Cerebellar cortex (tissue), 1 donor: ENCODE results near the gene TMPRSS15.
"Not testable (repeated sequence)": the region's sequence is repeated elsewhere in the genome, so short reads cannot be mapped to it uniquely, and the experiment has no call there.

Experiments
- DNase-seq: peaks from one replicate; pipeline ENCODE4 v3.0.0-alpha.2; 2015; ENCODE audit warnings: low spot score

TMPRSS15 gene

DNA sequence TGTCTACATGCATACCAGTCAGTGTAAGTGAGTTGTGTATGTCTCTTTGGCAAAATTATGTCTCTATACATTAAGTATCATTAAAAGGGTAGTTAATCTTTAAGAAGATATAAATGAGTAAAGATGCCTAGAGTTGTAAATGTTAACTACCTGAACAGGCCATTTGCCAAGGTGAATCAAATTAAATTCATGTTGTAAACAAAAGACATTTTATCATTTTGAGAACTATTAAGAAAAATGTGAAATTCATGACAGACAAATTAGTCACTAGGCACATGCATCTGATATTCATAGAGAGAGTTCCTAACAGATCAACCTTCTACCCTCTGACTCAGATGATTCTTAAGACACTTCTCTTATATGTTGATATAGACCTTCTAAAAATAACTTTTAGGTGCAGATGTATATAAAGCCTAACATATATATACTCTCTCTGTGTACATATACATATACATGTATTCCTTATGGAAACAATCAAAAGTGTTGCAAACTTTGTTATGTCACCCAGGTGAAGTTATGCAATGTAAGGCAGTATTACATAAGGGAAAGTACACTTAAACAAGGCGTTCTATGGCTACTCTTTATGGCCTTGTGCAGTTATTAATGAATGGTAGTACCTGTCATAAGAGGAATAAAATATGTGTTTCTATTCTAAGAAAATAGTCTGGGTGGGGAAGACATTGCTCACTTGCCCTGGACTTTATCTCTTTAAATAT lies at the start of gene TMPRSS15:
TMPRSS15 (minus strand) TSS at position 51 of the 716 bp plus-strand sequence. CDS start 163 bp downstream, outside the sequence.
- no peak for DNase-seq

DNA sequence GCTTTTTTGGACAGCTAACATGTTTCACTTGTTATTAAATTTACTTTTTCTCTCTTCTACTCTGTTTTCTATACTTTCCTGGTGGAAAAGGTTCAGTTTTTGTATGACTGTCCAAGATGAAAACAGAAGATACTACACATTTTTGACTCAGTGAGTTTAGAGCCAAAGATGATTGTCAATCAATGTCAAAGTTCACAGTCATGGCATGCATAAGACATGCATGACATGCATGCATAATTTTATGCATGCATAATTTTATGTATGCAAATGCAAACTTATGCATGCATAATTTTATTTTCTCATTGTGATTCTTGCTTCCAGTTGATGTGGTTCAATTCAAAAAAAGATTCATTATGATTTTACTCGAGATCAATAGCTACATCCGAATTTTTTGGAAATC lies 48.1 kb upstream of the TMPRSS15 start:
- DNase-seq, result no peak

DNA sequence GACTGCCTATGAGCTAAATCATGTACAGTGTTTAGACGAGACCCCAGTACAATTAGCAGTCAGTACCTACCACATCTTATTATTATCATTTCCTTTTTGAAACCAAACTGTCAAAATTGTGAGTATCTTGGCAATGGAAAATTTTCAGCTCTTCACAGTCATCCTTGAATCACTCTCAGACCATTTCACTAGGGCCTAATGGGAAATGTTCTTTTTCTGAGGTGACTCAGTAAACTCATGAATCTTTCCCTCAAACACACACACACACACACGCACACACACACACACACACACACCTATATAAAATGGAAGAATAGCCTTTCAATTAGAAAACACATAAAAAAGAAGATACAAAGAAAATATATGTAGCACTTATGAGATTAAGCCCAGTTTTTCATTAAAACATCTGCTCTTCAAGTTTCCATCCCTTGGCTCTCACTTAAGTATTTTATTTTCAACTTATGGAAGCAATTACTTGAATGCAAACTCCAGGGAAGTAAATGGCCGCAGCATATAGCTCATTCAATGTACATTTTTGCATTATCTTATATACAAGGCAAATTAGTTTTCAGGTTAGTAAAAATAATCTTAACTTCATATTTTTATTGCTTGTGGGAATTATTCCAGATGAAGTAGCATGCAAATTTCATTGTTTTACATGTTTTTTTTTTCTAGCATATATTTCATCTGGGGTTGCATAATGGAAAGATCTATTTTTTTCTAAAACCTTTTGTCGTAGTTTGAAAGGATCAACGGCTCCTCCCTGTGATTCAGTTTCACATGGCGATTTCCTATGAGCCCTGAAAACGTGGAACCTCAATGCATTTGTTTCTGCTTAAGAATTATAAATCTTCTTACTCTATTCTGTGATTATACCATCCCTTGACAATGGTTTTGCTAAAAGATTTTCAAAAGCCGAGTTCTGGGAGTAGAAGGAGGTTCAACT lies 46.3 kb upstream of the TMPRSS15 start:
- DNase-seq, result no peak

DNA sequence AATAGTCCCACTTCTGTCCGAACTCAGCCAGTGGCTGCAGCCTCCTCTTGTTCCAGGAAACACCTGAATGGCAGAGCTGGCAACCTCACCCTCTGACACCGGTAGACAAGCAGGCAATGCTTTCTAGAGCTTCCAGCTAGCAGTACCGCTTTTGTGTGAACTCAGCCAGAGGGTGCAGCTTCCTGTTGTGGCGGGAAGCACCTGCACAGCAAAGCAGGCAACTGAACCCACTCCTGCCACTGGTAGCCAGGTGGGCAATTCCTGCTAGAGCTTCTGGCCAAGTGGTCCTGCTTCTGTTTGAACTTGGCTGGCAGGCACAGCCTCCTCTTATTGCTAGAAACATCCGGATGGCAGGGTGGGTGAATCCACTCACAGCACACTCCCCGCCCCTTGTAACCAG lies 40.1 kb upstream of the TMPRSS15 start:
- no peak for DNase-seq

DNA sequence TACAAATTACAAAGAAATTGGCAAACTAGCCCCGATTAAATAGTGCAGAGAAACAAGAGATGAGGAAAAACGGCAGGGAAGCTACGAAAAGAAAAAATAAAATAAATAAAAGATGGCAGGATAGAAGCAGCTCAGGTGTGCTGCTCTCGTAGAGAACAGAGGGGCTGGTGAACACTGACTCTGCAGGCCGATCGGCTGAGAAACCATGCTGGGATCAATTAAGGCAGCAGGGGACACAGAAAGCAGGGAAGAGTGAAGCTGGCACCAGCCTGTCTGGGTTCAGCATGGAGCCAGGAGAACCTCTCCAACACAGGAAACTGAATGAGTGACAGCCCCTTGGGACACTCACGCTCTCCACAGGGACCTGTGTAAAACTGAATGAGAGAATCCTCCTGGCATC lies 39.5 kb upstream of the TMPRSS15 start:
- no peak for DNase-seq

DNA sequence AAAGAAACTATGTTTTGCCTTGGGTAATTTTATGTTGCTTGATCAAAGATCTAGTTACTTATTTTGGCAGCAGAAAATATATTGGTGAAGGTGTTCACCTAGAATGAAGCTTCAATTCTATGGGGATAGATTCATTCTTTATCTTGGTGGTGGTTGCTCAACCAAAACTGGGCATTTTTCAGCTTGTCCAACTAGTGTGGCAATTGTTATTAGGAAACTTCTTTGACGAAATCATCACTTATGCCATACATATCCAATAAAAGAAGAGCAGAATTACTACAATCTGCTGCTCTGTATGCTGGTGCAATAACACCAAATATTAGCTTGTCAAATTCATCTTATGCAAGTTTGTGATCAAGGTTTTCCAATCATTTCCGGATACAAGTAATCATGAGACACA lies 26.8 kb upstream of the TMPRSS15 start:
- no peak for DNase-seq

DNA sequence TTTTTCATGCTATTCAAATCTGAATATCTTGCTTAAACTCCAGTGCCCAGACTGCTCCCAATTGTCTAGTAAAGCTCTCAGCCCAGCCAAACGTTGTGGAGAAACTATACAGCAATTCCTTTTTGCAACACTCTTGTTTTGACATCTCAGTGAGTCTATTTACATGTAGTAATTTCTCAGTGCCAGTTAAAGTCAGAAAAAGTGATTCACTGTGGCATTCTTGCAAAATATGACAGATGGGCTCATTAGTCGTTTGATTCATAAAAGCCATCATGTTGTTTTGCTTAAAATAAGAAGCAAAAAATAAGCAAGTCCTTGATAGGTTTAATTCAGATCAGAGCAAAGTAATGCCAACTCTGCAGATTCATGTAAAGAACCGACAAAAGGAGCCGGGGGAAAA lies 20.7 kb upstream of the TMPRSS15 start:
- no peak for DNase-seq

DNA sequence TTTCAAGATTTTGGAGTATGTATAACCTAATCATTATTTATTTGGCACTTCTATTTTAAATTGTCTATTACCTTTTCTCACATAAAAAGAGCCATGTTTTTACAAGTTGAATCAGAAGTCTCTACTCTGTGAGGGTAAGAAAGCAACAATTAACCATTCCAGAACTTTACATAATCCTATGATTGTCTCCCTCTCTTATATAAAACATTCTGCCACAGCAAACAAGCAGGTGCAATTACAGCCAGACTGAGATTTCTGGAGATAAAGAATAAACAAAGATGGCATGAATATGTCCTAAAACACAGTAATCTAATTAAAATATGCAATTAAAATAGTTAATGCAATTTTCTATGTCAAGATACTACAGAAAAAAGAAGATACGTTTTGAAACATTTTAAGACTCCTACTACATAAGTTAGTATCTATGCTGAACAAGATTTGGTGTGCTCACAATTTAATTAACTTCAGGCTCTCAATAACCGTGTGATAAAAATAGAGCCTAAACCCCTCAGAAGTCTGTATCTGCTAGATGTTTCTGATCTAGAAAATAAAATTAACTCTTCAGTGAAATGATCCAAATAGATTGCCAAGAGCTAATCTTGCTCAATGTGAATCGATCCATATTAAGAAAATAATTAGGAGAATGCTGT lies 13.7 kb upstream of the TMPRSS15 start:
- DNase-seq, result no peak

DNA sequence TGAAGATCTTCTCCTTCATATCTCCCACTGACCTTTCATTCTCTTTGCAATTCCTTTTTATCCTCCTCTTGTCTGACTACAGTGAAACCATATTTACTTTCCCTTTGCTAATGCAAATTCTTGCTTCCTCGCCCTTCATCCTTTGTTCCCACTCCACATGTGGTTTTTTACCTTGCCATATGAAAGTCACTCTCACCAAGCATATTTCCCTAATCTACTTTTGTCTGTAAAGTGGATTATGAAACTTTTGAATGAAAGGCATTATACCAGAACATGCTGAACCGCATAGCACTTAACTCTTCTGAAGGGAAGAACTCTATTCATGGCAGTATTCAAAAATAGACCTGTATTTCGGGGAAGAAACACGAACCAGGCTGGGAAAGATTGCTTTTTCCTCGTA lies 8.0 kb upstream of the TMPRSS15 start:
- DNase-seq, result no peak

DNA sequence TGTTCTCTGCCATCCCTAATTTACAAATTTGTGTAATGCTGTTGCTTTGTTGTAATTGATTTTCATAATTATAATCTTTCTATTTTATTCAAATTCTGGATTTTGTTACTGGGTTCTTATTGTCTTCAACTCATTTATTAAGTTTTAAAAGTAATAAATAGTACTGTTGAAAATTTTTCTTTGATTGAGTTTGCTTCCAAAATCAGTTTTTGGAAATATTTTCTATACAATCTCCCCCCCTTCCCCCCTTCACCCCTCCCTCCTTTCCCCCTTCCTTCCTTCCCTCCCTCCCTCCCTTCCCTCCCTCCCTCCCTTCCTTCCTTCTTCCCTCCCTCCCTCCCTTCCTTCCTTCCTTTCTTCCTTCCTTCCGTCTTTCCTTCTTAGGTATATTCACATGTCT lies 6.0 kb upstream of the TMPRSS15 start:
- DNase-seq, result no peak

DNA sequence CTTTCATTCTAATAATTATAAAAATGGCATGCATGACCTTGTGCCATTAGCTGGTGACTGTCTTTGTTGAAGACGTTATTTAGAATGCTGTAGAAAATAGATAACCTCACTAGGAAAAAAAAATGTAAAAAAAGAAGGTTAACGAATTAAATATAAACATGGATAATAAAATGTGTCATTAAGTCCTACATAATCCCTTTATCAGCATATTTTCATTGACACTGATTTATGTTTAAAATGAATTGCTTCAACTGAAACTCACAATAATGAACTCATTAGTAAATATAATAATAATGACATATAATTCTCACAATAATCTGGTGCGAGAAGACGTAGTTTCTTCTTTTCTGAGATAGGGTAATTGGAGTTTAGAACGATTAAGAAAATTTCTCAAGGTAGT lies 4.7 kb downstream of the TMPRSS15 start:
- no peak for DNase-seq

DNA sequence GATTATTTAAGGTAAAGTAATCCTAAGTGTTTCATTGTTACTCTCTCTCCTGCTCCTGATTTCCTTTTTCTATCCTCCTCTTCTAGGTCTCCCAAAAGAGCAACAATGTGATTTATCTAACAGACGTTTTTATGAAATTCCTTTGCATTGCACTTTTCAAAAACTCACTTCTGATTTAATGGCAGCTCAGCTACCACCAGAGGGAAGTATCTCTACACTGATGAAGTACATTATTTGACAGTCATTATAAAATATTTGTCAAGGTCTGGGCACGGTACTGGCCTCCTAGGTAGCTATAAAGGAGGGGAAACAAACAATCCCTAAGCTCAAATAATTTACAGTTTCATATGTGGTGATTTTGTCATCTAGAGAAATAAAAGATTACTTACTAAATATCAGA lies 15.6 kb downstream of the TMPRSS15 start:
- DNase-seq, result no peak

DNA sequence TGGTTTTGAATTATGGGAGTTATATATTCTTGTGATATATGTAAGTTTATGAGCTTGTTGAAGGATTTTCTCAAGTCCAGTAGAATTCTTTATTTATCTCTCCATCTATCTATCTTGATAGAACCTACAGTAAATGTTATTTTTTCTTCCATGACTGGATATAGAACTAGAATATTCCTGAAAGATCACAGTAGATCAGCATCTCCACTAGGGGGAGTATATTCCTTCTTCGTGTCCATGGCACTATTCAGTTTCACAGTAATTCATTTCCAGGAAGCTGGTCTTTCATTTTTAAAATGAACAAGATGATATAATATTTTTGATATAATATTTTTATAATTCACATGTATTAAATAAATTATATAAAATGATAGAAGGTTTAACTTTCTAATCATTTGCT lies 18.8 kb downstream of the TMPRSS15 start:
- DNase-seq, result peak; percentile 20

DNA sequence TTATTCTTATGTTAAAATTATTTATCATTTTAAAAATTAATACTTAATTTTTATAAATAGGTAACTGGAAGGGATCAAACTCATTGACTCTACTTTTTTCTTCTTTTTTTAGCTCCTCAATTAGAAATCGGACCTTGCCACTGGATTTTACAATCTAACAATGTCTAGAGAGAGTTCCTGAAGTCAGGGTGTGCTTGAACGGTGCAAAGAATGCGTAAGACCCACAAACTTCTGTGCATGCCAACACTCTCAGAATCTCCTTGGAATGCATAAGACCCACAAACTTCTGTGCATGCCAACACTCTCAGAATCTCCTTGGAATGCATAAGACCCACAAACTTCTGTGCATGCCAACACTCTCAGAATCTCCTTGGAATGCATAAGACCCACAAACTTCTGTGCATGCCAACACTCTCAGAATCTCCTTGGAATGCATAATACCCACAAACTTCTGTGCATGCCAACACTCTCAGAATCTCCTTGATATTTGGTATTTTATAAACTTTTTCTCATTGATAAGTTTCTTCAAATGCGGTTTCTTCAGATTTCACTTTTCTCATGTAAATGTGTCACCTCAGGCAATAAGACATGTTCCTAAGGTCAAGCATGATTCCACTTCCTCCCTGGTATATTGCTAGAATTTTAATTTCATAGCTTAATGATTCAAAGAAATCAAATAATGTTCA lies 20.5 kb downstream of the TMPRSS15 start:
- not testable (repeated sequence) for DNase-seq

DNA sequence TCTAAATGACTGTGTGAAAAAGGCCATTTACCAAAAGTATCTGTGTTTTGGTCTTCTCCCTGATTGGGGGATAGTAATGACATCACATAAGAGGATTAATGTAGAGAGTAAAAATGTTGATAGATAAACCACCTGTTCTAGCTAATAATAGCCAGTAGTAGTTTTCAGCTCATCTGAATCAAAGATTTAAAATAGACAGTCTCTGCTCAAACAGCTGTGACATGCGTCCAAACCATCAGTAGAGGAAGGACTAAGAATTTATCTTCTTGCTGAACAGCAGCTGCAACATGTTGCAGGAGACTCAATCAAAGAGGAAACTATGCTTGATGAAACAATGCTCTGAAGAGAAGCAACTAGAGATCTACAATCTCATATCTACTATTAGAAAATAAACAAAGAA lies 21.4 kb downstream of the TMPRSS15 start:
- no peak for DNase-seq

DNA sequence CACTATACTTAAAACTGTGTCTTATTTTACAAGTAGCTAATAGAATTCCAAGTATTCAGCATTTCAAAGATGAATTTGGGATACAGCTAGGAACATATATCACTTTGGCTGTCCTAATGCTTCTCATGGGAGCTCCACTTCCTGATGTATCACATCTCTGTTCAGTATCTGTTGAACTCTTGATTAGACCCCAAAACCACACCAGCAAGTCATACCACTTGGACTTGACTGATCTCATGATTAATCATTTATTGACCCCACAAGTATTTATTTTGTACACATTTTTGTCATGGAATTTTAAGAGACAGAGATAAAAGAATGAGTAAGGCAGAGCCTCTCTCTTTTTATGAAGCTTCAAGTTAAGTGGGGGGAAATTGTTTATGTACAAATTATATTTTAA lies 30.0 kb downstream of the TMPRSS15 start:
- DNase-seq, result no peak

DNA sequence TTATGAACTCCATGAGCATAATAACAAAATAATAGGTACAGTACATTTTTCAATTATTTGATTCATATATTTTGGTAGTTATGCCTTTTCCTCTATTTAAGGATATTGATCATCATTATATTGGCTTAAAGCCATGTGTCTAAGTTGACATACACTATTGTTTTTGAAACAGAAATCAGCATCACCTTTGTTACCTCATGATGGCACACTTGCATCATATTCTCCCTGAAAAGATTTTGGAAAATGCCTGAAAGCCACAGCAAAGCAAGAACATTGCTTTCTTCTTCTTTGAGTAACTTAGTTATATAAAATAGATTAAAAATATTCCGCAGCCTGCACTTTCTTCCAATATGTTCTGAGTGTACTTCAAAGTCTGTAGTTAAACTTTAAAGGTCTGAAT lies 33.3 kb downstream of the TMPRSS15 start:
- DNase-seq, result no peak

DNA sequence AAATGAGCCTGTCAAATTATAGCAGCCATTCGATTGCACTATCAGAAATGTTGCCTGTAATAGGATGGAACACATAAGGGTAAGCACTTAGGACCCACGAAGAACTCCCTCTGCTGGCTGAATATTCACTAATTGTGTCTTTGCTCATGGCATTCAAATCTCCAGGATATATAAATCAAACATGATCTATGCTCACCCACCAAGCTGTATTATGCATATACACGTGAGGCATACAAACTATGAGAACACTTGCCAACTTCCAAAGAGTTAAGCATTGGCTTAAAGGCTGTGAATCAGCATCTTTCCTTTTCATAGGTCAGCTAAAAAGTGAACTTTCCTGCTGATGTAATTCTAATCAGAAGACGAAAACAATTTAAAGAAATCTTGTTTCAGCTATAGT lies 34.5 kb downstream of the TMPRSS15 start:
- peak; percentile 16 for DNase-seq

DNA sequence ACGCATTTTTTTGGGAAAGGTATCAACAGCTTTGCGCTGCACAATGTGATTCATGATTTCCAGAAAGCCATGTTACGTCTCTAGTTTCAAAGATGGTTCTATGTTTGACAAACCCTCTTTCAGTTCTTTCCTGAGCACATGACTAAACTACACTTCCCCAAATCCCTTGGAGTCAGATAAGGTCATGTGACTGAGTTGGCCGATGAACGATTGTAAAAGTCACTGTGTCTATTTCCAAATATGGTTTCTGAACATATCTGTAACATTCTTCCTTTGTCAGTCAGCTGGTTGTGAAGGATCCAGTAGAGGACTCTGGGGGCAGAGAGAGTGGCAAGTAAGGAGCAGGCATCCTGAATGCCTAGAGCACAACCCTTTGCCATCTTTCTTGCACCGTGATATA lies 35.4 kb downstream of the TMPRSS15 start:
- DNase-seq, result no peak

DNA sequence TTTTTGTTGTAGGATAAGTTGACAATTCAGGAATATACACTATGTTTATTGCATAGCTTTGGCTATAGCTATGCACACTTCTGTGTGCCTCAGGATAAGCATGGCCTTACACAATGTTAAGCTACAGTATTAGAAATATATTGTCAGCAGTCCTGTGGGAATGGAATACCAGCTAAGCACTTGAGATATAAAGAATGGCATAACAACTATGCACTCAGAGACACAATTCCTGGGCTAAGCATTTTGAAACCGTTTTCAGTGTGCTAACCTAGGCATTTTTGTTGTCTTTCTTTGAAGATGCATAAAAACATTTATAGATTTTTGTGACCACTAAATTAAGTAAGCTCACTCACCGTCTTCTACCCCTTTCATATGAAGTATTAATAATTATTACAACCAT lies 46.8 kb downstream of the TMPRSS15 start:
- no peak for DNase-seq

DNA sequence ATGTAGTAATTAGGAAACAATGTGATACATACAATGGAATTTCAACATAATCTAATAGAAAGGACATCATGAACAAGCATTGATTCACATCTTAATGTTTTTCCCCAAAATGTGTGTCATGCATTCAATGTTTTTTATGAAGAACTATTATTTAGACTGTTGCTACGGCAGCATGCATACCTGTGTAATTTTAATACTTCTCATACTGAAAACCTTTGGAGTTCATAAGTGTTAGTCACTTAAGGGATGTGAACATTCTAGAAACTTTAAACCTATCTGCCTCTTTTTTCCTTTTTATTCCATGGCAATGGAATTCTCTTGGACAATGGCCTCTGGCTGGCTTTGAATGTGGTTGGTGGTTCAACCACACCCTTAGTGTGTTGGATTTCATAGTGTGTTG lies 48.6 kb downstream of the TMPRSS15 start:
- DNase-seq, result no peak

DNA sequence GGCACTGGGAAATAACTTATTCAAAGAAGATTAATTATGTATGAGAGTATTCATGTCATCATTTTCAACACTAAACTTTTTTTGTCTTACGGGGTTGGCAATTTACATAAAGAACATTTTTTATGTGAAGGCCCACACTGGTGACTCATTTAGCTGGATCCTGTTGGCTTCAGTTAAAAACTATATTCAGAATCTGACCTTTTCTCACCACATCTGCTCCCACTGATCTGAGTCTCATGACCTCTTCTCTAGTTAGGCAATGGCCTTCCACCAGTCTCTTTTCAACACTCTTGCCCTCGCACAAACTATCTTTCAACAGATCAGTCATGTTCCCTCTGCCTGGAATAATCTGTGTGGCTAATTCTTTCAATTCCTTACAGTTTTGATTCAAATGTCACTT lies 53.4 kb downstream of the TMPRSS15 start:
- DNase-seq, result no peak
